Measurements from ENCODE around the gene PXK.

PXK gene

GRCh38 chr3:58326267-58326900, 6.3 kb upstream of the PXK start:
- H3K36me3 ChIP-seq (ENCODE audit: insufficient read depth, low read length) = no peaks in the 10 kb centered on the region
- no peak for TF ChIP-seq FOXP2 (optimal IDR thresholded peaks at IDR 0.05; ENCODE audit: control extremely low read depth, extremely low read length, insufficient read depth)
- no peak for TF ChIP-seq EZH2 (IDR thresholded peaks at IDR 0.05)
- no peak for TF ChIP-seq POLR2AphosphoS5 (IDR thresholded peaks at IDR 0.05; ENCODE audit: borderline replicate concordance, low read depth, low read length)
- no peak overlapping the region for H3K4me3 ChIP-seq

GRCh38 chr3:58329150-58329921, 3.4 kb upstream of the PXK start:
- TF ChIP-seq POLR2AphosphoS5 (IDR thresholded peaks at IDR 0.05; ENCODE audit: borderline replicate concordance, low read depth, low read length) = no peak
- TF ChIP-seq FOXP2 (optimal IDR thresholded peaks at IDR 0.05; ENCODE audit: control extremely low read depth, extremely low read length, insufficient read depth) = no peak
- no peak for TF ChIP-seq EZH2 (IDR thresholded peaks at IDR 0.05)
- Histone ChIP-seq H3K36me3 (ENCODE audit: insufficient read depth, low read length) (no peaks in the 10 kb centered on the region), H3K9ac (ENCODE audit: insufficient read length) (no peak overlapping the region), H3K4me3 (no peak overlapping the region), H3K27ac (no peak overlapping the region), H3K9me3 (ENCODE audit: low read depth, low read length) (no peaks in the 10 kb centered on the region)
- DNase-seq (ENCODE audit: low read depth, low spot score) = no peak

More at GRCh38 chr3:58326267-58326900, 6.3 kb upstream of the PXK start:
- Histone ChIP-seq H3K9ac (ENCODE audit: insufficient read length) (no peak overlapping the region), H3K27ac (no peak overlapping the region), H3K9me3 (ENCODE audit: low read depth, low read length) (no peaks in the 10 kb centered on the region)
- no peak for DNase-seq (ENCODE audit: low read depth, low spot score)

- H3K27ac ChIP-seq = no peak overlapping the region
- H3K36me3 ChIP-seq (ENCODE audit: insufficient read depth, low read length) = no peaks in the 10 kb centered on the region
- H3K9ac ChIP-seq (ENCODE audit: insufficient read length) = no peak overlapping the region
- no peak for DNase-seq (ENCODE audit: low read depth, low spot score)
- no peaks in the 10 kb centered on the region for H3K9me3 ChIP-seq (ENCODE audit: low read depth, low read length)
- TF ChIP-seq POLR2AphosphoS5 (IDR thresholded peaks at IDR 0.05; ENCODE audit: borderline replicate concordance, low read depth, low read length) = no peak
- no peak for TF ChIP-seq FOXP2 (optimal IDR thresholded peaks at IDR 0.05; ENCODE audit: control extremely low read depth, extremely low read length, insufficient read depth)
- no peak for TF ChIP-seq EZH2 (IDR thresholded peaks at IDR 0.05)
- no peak overlapping the region for H3K4me3 ChIP-seq
These were observed 2.7 kb upstream of the PXK start for GRCh38 chr3:58329922-58330413.

- Histone ChIP-seq H3K36me3 (ENCODE audit: insufficient read depth, low read length) (no peaks in the 10 kb centered on the region), H3K9ac (ENCODE audit: insufficient read length) (no peak overlapping the region), H3K4me3 (no peak overlapping the region), H3K27ac (no peak overlapping the region), H3K9me3 (ENCODE audit: low read depth, low read length) (no peaks in the 10 kb centered on the region)
- DNase-seq (ENCODE audit: low read depth, low spot score) = no peak
- TF ChIP-seq EZH2 (IDR thresholded peaks at IDR 0.05) (no peak), POLR2AphosphoS5 (IDR thresholded peaks at IDR 0.05; ENCODE audit: borderline replicate concordance, low read depth, low read length) (no peak), FOXP2 (optimal IDR thresholded peaks at IDR 0.05; ENCODE audit: control extremely low read depth, extremely low read length, insufficient read depth) (no peak)
These were observed 1.0 kb upstream of the PXK start for GRCh38 chr3:58331593-58332152.

GRCh38 chr3:58333206-58334012, 717 bp downstream of the PXK start:
- Histone ChIP-seq H3K9ac (ENCODE audit: insufficient read length) (peak overlapping the region; percentile 63), H3K36me3 (ENCODE audit: insufficient read depth, low read length) (no peaks in the 10 kb centered on the region), H3K27ac (no peak overlapping the region), H3K9me3 (ENCODE audit: low read depth, low read length) (no peaks in the 10 kb centered on the region), H3K4me3 (peak overlapping the region; percentile 81)
- no peak for TF ChIP-seq FOXP2 (optimal IDR thresholded peaks at IDR 0.05; ENCODE audit: control extremely low read depth, extremely low read length, insufficient read depth)
- TF ChIP-seq EZH2 (IDR thresholded peaks at IDR 0.05) = no peak
- TF ChIP-seq POLR2AphosphoS5 (IDR thresholded peaks at IDR 0.05; ENCODE audit: borderline replicate concordance, low read depth, low read length) = no peak
- no peak for DNase-seq (ENCODE audit: low read depth, low spot score)

- TF ChIP-seq POLR2AphosphoS5 (IDR thresholded peaks at IDR 0.05; ENCODE audit: borderline replicate concordance, low read depth, low read length) (no peak), EZH2 (IDR thresholded peaks at IDR 0.05) (no peak), FOXP2 (optimal IDR thresholded peaks at IDR 0.05; ENCODE audit: control extremely low read depth, extremely low read length, insufficient read depth) (no peak)
- peak overlapping the region; percentile 50; the same call in 1 of the 2 replicates for H3K27ac ChIP-seq
These were observed 1.3 kb downstream of the PXK start for GRCh38 chr3:58334013-58334321.

GRCh38 chr3:58334506-58334884, 1.8 kb downstream of the PXK start:
- Histone ChIP-seq H3K9me3 (ENCODE audit: low read depth, low read length) (no peaks in the 10 kb centered on the region), H3K4me3 (peak overlapping the region; percentile 81), H3K27ac (peak overlapping the region; percentile 89; the same call in 1 of the 2 replicates), H3K36me3 (ENCODE audit: insufficient read depth, low read length) (no peaks in the 10 kb centered on the region), H3K9ac (ENCODE audit: insufficient read length) (peak overlapping the region; percentile 63)
- DNase-seq (ENCODE audit: low read depth, low spot score) = no peak
- TF ChIP-seq EZH2 (IDR thresholded peaks at IDR 0.05) (no peak), POLR2AphosphoS5 (IDR thresholded peaks at IDR 0.05; ENCODE audit: borderline replicate concordance, low read depth, low read length) (no peak), FOXP2 (optimal IDR thresholded peaks at IDR 0.05; ENCODE audit: control extremely low read depth, extremely low read length, insufficient read depth) (no peak)

More at GRCh38 chr3:58334013-58334321, 1.3 kb downstream of the PXK start:
- Histone ChIP-seq H3K36me3 (ENCODE audit: insufficient read depth, low read length) (no peaks in the 10 kb centered on the region), H3K4me3 (peak overlapping the region; percentile 81), H3K9me3 (ENCODE audit: low read depth, low read length) (no peaks in the 10 kb centered on the region), H3K9ac (ENCODE audit: insufficient read length) (peak overlapping the region; percentile 63)
- no peak for DNase-seq (ENCODE audit: low read depth, low spot score)

- H3K36me3 ChIP-seq (ENCODE audit: insufficient read depth, low read length) = no peaks in the 10 kb centered on the region
- H3K9ac ChIP-seq (ENCODE audit: insufficient read length) = peak overlapping the region; percentile 11
- TF ChIP-seq POLR2AphosphoS5 (IDR thresholded peaks at IDR 0.05; ENCODE audit: borderline replicate concordance, low read depth, low read length) (no peak), EZH2 (IDR thresholded peaks at IDR 0.05) (no peak), FOXP2 (optimal IDR thresholded peaks at IDR 0.05; ENCODE audit: control extremely low read depth, extremely low read length, insufficient read depth) (no peak)
- DNase-seq (ENCODE audit: low read depth, low spot score) = no peak
- no peaks in the 10 kb centered on the region for H3K9me3 ChIP-seq (ENCODE audit: low read depth, low read length)
- H3K27ac ChIP-seq = peak overlapping the region; percentile 89
- H3K4me3 ChIP-seq = peak overlapping the region; percentile 81
These were observed 2.9 kb downstream of the PXK start for GRCh38 chr3:58335652-58335947.

Data from SK-N-MC (cell line).